Epithelial cell of proximal tubule (primary cell): ENCODE measurements around the gene ZMIZ1. TPM values are rescaled to one million over a fixed set of nuclear protein-coding genes. Genes with fewer than 3 reads are reported as not detected.

Experiments used
- DNase-seq: peaks from one replicate; pipeline ENCODE4 v3.0.0-alpha.2; 2011; ENCODE audit warnings: low read depth
- H3K4me3 ChIP-seq: 2 replicates; pipeline ENCODE4 v1.5.1; 2011; ENCODE audit warnings: low read depth, mild to moderate bottlenecking, low read length
- total RNA-seq: library from RNA; depleted of rRNA; stranded (reverse); fragments of >200 nt; gene quantifications from 2 replicates; pipeline ENCODE4 v1.2.3, GENCODE V29; 2015
- TF ChIP-seq, protein P1 (sequence below): conservative IDR thresholded peaks from 2 replicates; pipeline ENCODE4 v1.5.1; 2012; ENCODE audit warnings: low read depth, mild to moderate bottlenecking, low read length

ZMIZ1 gene
- total RNA-seq, 1 donor from 2014 or later, result 21.4 TPM

DNA sequence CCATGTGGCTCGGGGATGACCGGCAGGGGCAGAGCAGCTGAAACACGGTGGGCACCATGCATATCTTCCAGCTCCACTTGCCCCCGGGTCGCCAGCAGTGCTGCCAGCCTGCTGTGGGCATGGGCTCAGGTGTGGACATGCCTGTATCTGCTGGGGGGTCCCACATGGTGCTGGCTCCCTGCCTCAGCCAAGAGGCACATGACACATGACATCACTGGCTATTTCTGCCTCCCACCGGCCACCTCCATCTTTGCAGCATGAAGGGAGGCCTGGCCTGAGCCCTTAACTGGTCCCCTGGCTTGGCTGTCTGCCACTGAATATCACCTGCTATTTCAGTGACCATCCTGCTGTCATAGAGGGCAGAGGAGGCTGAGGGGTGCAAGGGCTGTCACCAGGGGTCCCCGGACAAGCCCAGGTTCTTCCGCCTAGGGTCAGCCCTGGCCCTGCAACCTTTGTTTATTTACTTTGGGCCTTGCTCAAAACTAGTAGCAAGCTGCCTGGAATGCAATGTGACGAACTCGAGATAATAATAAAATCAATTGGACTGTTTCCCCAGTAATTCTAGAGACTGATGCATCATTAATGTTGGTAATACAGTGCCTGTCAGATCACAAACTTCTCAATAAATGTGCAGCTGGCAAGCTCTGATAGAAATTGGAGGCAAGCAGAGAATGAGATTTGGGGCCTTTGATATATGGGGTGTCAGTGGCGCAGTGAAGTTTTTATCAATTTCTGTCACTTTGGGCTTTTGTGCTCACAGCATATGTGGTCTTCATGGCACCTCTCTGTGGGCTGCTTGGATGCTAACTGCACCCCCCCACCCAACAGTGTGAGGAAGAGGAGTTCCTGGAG is 28.5 kb downstream of the ZMIZ1 start:
- DNase-seq, result no peak
- TF ChIP-seq, protein P1, sequence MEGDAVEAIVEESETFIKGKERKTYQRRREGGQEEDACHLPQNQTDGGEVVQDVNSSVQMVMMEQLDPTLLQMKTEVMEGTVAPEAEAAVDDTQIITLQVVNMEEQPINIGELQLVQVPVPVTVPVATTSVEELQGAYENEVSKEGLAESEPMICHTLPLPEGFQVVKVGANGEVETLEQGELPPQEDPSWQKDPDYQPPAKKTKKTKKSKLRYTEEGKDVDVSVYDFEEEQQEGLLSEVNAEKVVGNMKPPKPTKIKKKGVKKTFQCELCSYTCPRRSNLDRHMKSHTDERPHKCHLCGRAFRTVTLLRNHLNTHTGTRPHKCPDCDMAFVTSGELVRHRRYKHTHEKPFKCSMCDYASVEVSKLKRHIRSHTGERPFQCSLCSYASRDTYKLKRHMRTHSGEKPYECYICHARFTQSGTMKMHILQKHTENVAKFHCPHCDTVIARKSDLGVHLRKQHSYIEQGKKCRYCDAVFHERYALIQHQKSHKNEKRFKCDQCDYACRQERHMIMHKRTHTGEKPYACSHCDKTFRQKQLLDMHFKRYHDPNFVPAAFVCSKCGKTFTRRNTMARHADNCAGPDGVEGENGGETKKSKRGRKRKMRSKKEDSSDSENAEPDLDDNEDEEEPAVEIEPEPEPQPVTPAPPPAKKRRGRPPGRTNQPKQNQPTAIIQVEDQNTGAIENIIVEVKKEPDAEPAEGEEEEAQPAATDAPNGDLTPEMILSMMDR, result no peak
- H3K4me3 ChIP-seq, result no peak overlapping the region

GRCh38 chr10:79098061-79098460 is 29.3 kb downstream of the ZMIZ1 start:
- H3K4me3 ChIP-seq, result no peak overlapping the region
- DNase-seq, result no peak
- TF ChIP-seq, protein P1, result no peak

- DNase-seq, result no peak
- TF ChIP-seq, protein P1, result no peak
- H3K4me3 ChIP-seq, result no peak overlapping the region
These were observed 29.8 kb downstream of the ZMIZ1 start for GRCh38 chr10:79098596-79099015.

DNA sequence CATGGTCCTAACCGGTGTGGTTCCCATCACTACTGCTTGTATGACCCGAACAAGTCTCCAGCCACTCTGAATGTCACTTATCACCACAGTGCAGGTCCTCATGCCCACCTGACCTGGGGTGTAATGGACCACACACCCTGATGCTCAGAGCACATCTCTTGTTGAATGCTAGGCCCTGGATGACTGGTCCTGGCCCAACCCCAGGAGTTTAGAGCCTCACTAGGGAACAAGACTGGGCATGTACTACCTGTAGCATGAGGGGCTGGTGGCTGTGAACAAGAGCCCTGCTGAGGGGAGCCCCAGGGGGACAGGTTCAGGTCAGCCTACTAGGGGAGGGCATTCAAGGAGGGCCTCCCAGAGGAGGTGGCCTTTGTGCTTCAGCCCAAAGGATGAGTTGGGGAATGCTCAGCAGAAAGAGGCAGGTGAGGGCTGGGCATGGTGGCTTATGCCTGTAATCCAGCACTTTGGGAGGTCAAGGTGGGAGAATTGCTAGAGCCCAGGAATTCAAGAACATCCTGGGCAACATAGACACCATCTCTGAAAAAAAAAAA is 31.2 kb downstream of the ZMIZ1 start:
- no peak for DNase-seq
- TF ChIP-seq, protein P1, result no peak
- H3K4me3 ChIP-seq, result no peak overlapping the region

DNA sequence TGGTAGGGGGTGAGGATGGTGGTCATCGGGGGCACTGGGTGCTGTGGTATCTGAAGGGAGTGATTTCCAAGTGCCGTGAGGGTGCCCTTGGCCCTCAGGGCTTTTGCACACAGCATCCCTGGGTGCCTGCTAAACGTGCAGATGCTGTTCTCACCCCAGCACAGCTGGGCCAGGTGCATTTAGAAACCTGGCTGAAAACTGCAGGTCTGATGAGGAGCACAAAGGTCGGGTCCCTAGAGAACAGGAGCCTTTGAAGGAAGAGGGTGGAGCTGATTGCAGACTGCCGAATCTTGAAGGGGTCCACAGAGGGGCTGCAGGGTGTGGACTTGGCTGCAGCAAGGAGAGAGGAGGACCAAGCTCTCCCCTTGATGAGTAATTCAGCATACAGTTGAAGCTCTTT is 32.0 kb downstream of the ZMIZ1 start:
- H3K4me3 ChIP-seq, result no peak overlapping the region
- no peak for DNase-seq
- TF ChIP-seq, protein P1, result no peak

DNA sequence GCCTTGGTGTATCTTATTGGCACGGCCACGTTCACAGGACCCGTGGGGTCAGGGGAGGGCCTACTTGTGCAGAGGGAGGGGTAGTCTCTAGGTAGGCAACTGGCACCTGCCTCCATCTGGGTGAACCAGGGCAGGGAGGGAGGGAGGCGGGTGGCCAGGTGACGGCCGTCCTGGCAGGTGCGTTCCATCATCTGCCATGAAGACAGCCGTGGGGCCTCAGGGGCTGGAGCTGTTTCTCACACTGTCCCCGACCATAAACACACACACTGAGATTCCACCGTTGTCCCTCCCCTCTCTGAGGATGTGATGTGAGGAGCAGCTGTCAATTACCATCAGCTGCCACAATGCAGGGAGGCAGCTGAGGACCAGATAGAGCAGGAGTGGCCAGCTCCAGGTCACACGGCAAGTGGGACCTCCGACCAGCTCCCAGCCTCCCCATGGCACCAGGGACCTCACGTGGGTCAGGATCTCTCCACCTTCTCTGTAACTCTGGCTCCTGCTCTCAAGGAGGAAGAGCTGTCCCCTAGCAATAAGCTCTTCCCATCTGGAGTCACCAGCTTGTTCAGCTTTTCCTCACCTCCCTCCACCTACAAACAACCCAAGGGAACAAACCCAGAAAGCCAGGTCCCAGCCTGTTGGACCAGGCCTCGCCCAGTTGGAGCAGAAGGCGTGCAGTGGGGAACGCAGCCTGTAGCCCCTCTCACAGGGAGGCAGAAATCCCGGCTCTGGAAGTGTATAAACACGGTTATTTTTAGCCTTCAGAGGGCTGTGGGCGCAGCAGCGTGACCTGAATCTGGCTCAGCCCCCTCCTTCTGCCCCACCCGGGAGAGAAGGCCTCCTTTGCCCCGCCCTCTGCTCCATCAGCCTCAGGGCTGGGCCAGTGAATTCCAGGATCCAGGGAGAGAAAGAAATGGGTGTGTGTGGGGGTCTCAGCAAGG is 33.1 kb downstream of the ZMIZ1 start:
- TF ChIP-seq, protein P1, result no peak
- DNase-seq, result no peak
- H3K4me3 ChIP-seq, result no peak overlapping the region
